ENCODE results near the gene CNTN1.

- TF ChIP-seq CTCF (IDR thresholded peaks at IDR 0.05): no peak
- TF ChIP-seq POLR2A (IDR thresholded peaks at IDR 0.05): no peak
- TF ChIP-seq POLR2AphosphoS5 (IDR thresholded peaks at IDR 0.05): no peak
Observed at GRCh38 chr12:40648519-40648918, 43.7 kb upstream of the CNTN1 start.
